HCT116 (cell line): ENCODE data around the gene GAB2. TPM values are rescaled to one million over a fixed set of nuclear protein-coding genes. Genes with fewer than 3 reads are reported as not detected.

ENCODE experiments used
- ATAC-seq: fragments of 200-7000 bp; cut with Tn5 transposase; 2 replicates; pipeline ENCODE4 v1.9.1; 2020; ENCODE audit warnings: mild to moderate bottlenecking, moderate library complexity
- BruUV-seq: library from RNA; stranded (reverse); fragments of 400-500 nt; replicated peaks from 2 replicates; lab custom pipeline; 2021; lab: Mats Ljungman, UMichigan
- CTCF ChIA-PET: fragments of 300-600 bp; sonication (Branson Sonifier 250); formaldehyde crosslinking; loops from one replicate; lab custom pipeline; 2021; ENCODE audit warnings: antibody characterized with exemption; lab: Charles Lee
- POLR2A ChIA-PET: fragments of 300-600, 350-600 bp; sonication (Branson Sonifier 250); formaldehyde crosslinking; loops from one replicate; lab custom pipeline; 2021; ENCODE audit warnings: antibody characterized with exemption; lab: Charles Lee
- RAD21 ChIA-PET, 2 experiments: fragments of 300-600 bp; sonication (Branson Sonifier 250); formaldehyde crosslinking; loops; one replicate each; lab custom pipeline; 2023; ENCODE audit warnings: low total read pairs in 2 of 2; ENCODE audit not compliant: uncharacterized antibody in 2 of 2, unreplicated experiment in 2 of 2, low non-redundant PET in 1 of 2; lab: Charles Lee
- DNase-seq: peaks from one replicate; pipeline ENCODE4 v3.0.0-alpha.2; 2010; ENCODE audit warnings: low read depth, low spot score
- H2AFZ ChIP-seq: fragments of 200-600 bp; shearing (Covaris generic), sonication (generic); 2 replicates; pipeline ENCODE4 v1.6.1; 2017; ENCODE audit warnings: low read depth, mixed run types, mixed read lengths, antibody characterized with exemption, low read length; ENCODE audit not compliant: poor library complexity, severe bottlenecking
- H3K27ac ChIP-seq: 2 replicates; pipeline ENCODE4 v1.5.1; 2012; ENCODE audit warnings: low read depth, low read length
- H3K27me3 ChIP-seq: fragments of 200-600 bp; sonication (generic); 2 replicates; pipeline ENCODE4 v1.6.1; 2016; ENCODE audit warnings: mixed run types, low read length, mixed read lengths; ENCODE audit not compliant: insufficient read depth
- H3K36me3 ChIP-seq, 2 experiments: fragments of 200-500 bp in 1 of 2; fragments of 200-600 bp in 1 of 2; sonication (Bioruptor generic) in 1 of 2; sonication (generic) in 1 of 2; 2 replicates each; pipeline versions ENCODE4 v1.5.1 to v1.6.1; 2014 to 2016; ENCODE audit warnings: low read length in 2 of 2, inconsistent platforms in 1 of 2, mixed read lengths in 1 of 2, mixed run types in 1 of 2; ENCODE audit not compliant: insufficient read depth in 2 of 2, control insufficient read depth in 1 of 2
- H3K4me1 ChIP-seq, 2 experiments: fragments of 200-600 bp in 1 of 2; sonication (generic) in 1 of 2; 2 replicates each; pipeline versions ENCODE4 v1.5.1 to v1.6.1; 2012 to 2017; ENCODE audit warnings: low read length in 2 of 2, inconsistent platforms in 1 of 2, mild to moderate bottlenecking in 1 of 2, mixed read lengths in 1 of 2, mixed run types in 1 of 2, moderate library complexity in 1 of 2; ENCODE audit not compliant: insufficient read depth in 2 of 2, control insufficient read depth in 1 of 2
- H3K4me2 ChIP-seq: fragments of 200-600 bp; sonication (generic); 2 replicates; pipeline ENCODE4 v1.6.1; 2017; ENCODE audit warnings: mixed run types, low read length, mixed read lengths
- H3K4me3 ChIP-seq, 2 experiments: fragments of 200-600 bp in 1 of 2; sonication (generic) in 1 of 2; replicated peaks in 1 of 2; 2 replicates each; pipeline ENCODE4 v1.5.1; 2011 to 2016; ENCODE audit warnings: low read length in 2 of 2, control low read depth in 1 of 2, low read depth in 1 of 2, mild to moderate bottlenecking in 1 of 2, mixed read lengths in 1 of 2, mixed run types in 1 of 2
- H3K79me2 ChIP-seq: fragments of 200-600 bp; sonication (generic); 2 replicates; pipeline ENCODE4 v1.6.1; 2017; ENCODE audit warnings: mild to moderate bottlenecking, mixed run types, low read length, moderate library complexity, mixed read lengths; ENCODE audit not compliant: insufficient read depth
- H3K9ac ChIP-seq: fragments of 200-600 bp; sonication (generic); 2 replicates; pipeline ENCODE4 v1.6.1; 2016; ENCODE audit warnings: low read length, mixed read lengths
- H3K9me2 ChIP-seq: fragments of 200-600 bp; sonication (generic), shearing (Covaris generic); 2 replicates; pipeline ENCODE4 v1.6.1; 2017; ENCODE audit warnings: mixed run types, mild to moderate bottlenecking, moderate library complexity; ENCODE audit not compliant: insufficient read depth
- H3K9me3 ChIP-seq, 2 experiments: fragments of 200-500 bp in 1 of 2; fragments of 200-600 bp in 1 of 2; sonication (Bioruptor generic) in 1 of 2; sonication (generic) in 1 of 2; 2 replicates each; pipeline ENCODE4 v1.6.1; 2014 to 2017; ENCODE audit warnings: low read length in 2 of 2, mixed read lengths in 2 of 2, inconsistent platforms in 1 of 2, low read depth in 1 of 2, mild to moderate bottlenecking in 1 of 2, mixed run types in 1 of 2, moderate library complexity in 1 of 2; ENCODE audit not compliant: control insufficient read depth in 1 of 2, insufficient read depth in 1 of 2
- H4K20me1 ChIP-seq: fragments of 200-600 bp; sonication (generic), shearing (Covaris generic); 2 replicates; pipeline ENCODE4 v1.6.1; 2017; ENCODE audit warnings: mixed run types, mild to moderate bottlenecking, moderate library complexity; ENCODE audit not compliant: insufficient read depth
- CBX3 ChIP-seq: IDR thresholded peaks from 2 replicates; pipeline ENCODE4 v1.6.1; 2012; ENCODE audit warnings: low read depth
- CEBPB ChIP-seq: IDR thresholded peaks from 2 replicates; pipeline ENCODE4 v1.6.1; 2012; ENCODE audit warnings: low read depth
- EGR1 ChIP-seq: IDR thresholded peaks from 2 replicates; pipeline ENCODE4 v1.6.1; 2012; ENCODE audit warnings: low read depth
- ELF1 ChIP-seq: IDR thresholded peaks from 2 replicates; pipeline ENCODE4 v1.6.1; 2012; ENCODE audit warnings: low read depth, borderline replicate concordance
- EZH2phosphoT487 ChIP-seq: fragments of 200-600 bp; IDR thresholded peaks from 2 replicates; pipeline ENCODE4 v1.6.1; 2018; ENCODE audit warnings: antibody characterized with exemption, borderline replicate concordance
- JUND ChIP-seq: IDR thresholded peaks from 2 replicates; pipeline ENCODE4 v1.6.1; 2012
- POLR2A ChIP-seq: IDR thresholded peaks from 2 replicates; pipeline ENCODE4 v1.7.0; 2011; ENCODE audit warnings: borderline replicate concordance; ENCODE audit not compliant: insufficient read depth, insufficient read length; ENCODE audit errors: extremely low read depth
- RAD21 ChIP-seq: IDR thresholded peaks from 2 replicates; pipeline ENCODE4 v1.6.1; 2012; ENCODE audit warnings: low read depth, mild to moderate bottlenecking
- SP1 ChIP-seq: IDR thresholded peaks from 2 replicates; pipeline ENCODE4 v1.6.1; 2012; ENCODE audit warnings: low read depth
- ZFX ChIP-seq: fragments of 450-650 bp; IDR thresholded peaks from 2 replicates; pipeline ENCODE4 v1.6.1; 2017
- ZNF274 ChIP-seq: fragments of 200-500 bp; sonication (Bioruptor generic); IDR thresholded peaks from 2 replicates; pipeline ENCODE4 v1.6.1; 2014; ENCODE audit warnings: mild to moderate bottlenecking, low read depth, low read length, inconsistent platforms
- intact Hi-C: fragments of 100-400 bp; cut with micrococcal nuclease; formaldehyde crosslinking; loops from 2 replicates; pipeline ENCODE4 v1.10.0; 2022
- total RNA-seq: library from RNA; stranded (reverse); gene quantifications from one replicate; pipeline ENCODE4 v1.2.1, GENCODE V29; 2021; ENCODE audit not compliant: unreplicated experiment
- TF ChIP-seq, protein P1 (sequence below): IDR thresholded peaks from 2 replicates; pipeline ENCODE4 v1.6.1; 2012
- TF ChIP-seq, protein P2 (sequence below), 3 experiments: fragments of 200-600 bp in 1 of 3; sonication (generic) in 1 of 3; IDR thresholded peaks in 2 of 3; conservative IDR thresholded peaks in 1 of 3; 2 replicates each; pipeline ENCODE4 v1.5.1; 2012 to 2017; ENCODE audit warnings: low read depth in 2 of 3, low read length in 2 of 3, antibody characterized with exemption in 1 of 3, borderline replicate concordance in 1 of 3, control low read depth in 1 of 3, mild to moderate bottlenecking in 1 of 3, mixed read lengths in 1 of 3, mixed run types in 1 of 3, moderate library complexity in 1 of 3; ENCODE audit not compliant: insufficient read depth in 1 of 3
- TF ChIP-seq, protein P3 (sequence below): IDR thresholded peaks from 2 replicates; pipeline ENCODE4 v1.6.1; 2011; ENCODE audit warnings: mild to moderate bottlenecking, low read length, moderate library complexity; ENCODE audit not compliant: insufficient replicate concordance; ENCODE audit errors: extremely low read depth
- TF ChIP-seq, protein P4 (sequence below): IDR thresholded peaks from 2 replicates; pipeline ENCODE4 v1.6.1; 2012

GAB2 gene
- total RNA-seq, 1 experiment from 2014 or later, result 1.9 TPM

DNA sequence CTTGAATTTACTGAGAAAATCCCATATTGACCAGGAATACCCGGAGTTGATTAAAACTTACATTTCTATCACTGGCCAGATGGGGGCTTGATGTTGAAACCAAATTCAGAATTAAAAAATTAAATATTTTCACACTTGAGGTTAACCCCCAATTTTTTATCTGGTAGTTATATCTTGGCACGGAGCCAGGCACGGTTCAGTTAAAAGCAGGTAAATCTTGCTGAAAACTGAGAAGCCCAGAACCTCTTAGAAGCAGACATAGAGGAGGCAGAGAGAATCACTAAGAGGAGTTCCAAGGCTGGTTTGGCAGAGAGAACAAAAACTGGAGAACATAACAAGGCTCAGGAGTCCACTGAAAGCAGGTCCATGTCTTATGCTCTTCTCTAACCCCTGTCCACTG lies 151.2 kb downstream of the GAB2 start:
- H3K4me1 ChIP-seq, result no peaks in the 10 kb centered on the region
- no peak overlapping the region for H3K4me2 ChIP-seq
- H3K27ac ChIP-seq, result no peak overlapping the region
- no peak for TF ChIP-seq JUND
- TF ChIP-seq, protein P1, sequence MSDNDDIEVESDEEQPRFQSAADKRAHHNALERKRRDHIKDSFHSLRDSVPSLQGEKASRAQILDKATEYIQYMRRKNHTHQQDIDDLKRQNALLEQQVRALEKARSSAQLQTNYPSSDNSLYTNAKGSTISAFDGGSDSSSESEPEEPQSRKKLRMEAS, result no peak
- TF ChIP-seq EGR1, result no peak
- TF ChIP-seq ZNF274, result no peak
- no peak for TF ChIP-seq SP1
- TF ChIP-seq, protein P2, sequence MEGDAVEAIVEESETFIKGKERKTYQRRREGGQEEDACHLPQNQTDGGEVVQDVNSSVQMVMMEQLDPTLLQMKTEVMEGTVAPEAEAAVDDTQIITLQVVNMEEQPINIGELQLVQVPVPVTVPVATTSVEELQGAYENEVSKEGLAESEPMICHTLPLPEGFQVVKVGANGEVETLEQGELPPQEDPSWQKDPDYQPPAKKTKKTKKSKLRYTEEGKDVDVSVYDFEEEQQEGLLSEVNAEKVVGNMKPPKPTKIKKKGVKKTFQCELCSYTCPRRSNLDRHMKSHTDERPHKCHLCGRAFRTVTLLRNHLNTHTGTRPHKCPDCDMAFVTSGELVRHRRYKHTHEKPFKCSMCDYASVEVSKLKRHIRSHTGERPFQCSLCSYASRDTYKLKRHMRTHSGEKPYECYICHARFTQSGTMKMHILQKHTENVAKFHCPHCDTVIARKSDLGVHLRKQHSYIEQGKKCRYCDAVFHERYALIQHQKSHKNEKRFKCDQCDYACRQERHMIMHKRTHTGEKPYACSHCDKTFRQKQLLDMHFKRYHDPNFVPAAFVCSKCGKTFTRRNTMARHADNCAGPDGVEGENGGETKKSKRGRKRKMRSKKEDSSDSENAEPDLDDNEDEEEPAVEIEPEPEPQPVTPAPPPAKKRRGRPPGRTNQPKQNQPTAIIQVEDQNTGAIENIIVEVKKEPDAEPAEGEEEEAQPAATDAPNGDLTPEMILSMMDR (IDR thresholded peaks at IDR 0.05 in 2 of 3, conservative IDR thresholded peaks at IDR 0.05 in 1 of 3; ENCODE audit: borderline replicate concordance in 1 of 3, insufficient read depth in 1 of 3, low read depth in 2 of 3, low read length in 2 of 3), result 0 out of 6 replicates have a peak, but pooled peaks of 1 of the 3 experiments have one; percentile 7
- no peaks in the 10 kb centered on the region for H4K20me1 ChIP-seq
- H3K27me3 ChIP-seq, result no peaks in the 10 kb centered on the region
- POLR2A ChIA-PET, result no interaction called here
- no peaks in the 10 kb centered on the region for H3K9me2 ChIP-seq
- CTCF ChIA-PET, result no interaction called here
- RAD21 ChIA-PET, result no interaction called here
- H3K9me3 ChIP-seq, result no peaks in the 10 kb centered on the region
- ATAC-seq (no peak), DNase-seq (no peak)
- no peaks in the 10 kb centered on the region for H3K79me2 ChIP-seq
- no peaks in the 10 kb centered on the region for H3K36me3 ChIP-seq
- BruUV-seq, result no TSS peak
- no peak overlapping the region for H2AFZ ChIP-seq
- H3K4me3 ChIP-seq, result no peak overlapping the region
- H3K9ac ChIP-seq, result no peak overlapping the region
- intact Hi-C loops, result no loop called here

DNA sequence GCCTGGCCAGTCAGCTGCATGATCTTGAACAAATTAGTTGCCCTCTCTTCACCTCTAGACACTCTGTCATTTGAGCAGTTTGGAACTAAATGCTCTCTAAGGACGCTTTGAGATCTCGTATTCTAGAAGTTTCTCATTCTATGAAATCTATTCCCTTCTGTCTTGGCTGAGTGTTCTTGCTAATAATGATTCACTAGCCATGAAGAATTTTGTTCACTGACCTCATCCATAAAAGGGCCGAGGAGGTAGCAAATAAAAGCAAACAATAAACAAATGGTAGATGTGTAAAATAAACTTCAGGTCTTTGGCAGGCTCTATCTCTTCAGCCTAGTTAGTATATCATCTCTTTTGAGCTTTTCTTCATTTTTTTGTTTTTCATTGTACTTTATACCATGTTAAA lies 152.3 kb downstream of the GAB2 start:
- Histone ChIP-seq H3K27me3 (no peaks in the 10 kb centered on the region), H3K27ac (no peak overlapping the region), H3K4me1 (no peaks in the 10 kb centered on the region), H2AFZ (no peak overlapping the region), H3K9ac (no peak overlapping the region), H3K9me2 (no peaks in the 10 kb centered on the region), H3K4me2 (no peak overlapping the region), H3K4me3 (no peak overlapping the region), H4K20me1 (no peaks in the 10 kb centered on the region), H3K79me2 (no peaks in the 10 kb centered on the region), H3K36me3 (no peaks in the 10 kb centered on the region), H3K9me3 (no peaks in the 10 kb centered on the region)
- intact Hi-C loops, result no loop called here
- ATAC-seq (no peak), DNase-seq (no peak)
- ChIA-PET CTCF (no interaction called here), POLR2A (no interaction called here), RAD21 (no interaction called here)
- BruUV-seq, result no TSS peak
- no peak for TF ChIP-seq CEBPB
- TF ChIP-seq RAD21, result no peak
- no peak for TF ChIP-seq ZFX
- no peak for TF ChIP-seq SP1
- TF ChIP-seq POLR2A, result no peak
- TF ChIP-seq, protein P3, sequence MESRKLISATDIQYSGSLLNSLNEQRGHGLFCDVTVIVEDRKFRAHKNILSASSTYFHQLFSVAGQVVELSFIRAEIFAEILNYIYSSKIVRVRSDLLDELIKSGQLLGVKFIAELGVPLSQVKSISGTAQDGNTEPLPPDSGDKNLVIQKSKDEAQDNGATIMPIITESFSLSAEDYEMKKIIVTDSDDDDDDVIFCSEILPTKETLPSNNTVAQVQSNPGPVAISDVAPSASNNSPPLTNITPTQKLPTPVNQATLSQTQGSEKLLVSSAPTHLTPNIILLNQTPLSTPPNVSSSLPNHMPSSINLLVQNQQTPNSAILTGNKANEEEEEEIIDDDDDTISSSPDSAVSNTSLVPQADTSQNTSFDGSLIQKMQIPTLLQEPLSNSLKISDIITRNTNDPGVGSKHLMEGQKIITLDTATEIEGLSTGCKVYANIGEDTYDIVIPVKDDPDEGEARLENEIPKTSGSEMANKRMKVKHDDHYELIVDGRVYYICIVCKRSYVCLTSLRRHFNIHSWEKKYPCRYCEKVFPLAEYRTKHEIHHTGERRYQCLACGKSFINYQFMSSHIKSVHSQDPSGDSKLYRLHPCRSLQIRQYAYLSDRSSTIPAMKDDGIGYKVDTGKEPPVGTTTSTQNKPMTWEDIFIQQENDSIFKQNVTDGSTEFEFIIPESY, result no peak
- TF ChIP-seq, protein P4, sequence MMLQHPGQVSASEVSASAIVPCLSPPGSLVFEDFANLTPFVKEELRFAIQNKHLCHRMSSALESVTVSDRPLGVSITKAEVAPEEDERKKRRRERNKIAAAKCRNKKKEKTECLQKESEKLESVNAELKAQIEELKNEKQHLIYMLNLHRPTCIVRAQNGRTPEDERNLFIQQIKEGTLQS, result no peak
- TF ChIP-seq EZH2phosphoT487, result no peak
- TF ChIP-seq, protein P2 (IDR thresholded peaks at IDR 0.05 in 2 of 3, conservative IDR thresholded peaks at IDR 0.05 in 1 of 3; ENCODE audit: borderline replicate concordance in 1 of 3, insufficient read depth in 1 of 3, low read depth in 2 of 3, low read length in 2 of 3), result no peak
- TF ChIP-seq EGR1, result no peak
- no peak for TF ChIP-seq ELF1
- TF ChIP-seq CBX3, result no peak
